HCT116 (cell line): ENCODE data around the gene FKBP2. TPM values are rescaled to one million over a fixed set of nuclear protein-coding genes. Genes with fewer than 3 reads are reported as not detected.

Source experiments
- ATAC-seq: fragments of 200-7000 bp; cut with Tn5 transposase; 2 replicates; pipeline ENCODE4 v1.9.1; 2020; ENCODE audit warnings: mild to moderate bottlenecking, moderate library complexity
- BruUV-seq: library from RNA; stranded (reverse); fragments of 400-500 nt; replicated peaks from 2 replicates; lab custom pipeline; 2021; lab: Mats Ljungman, UMichigan
- CTCF ChIA-PET: fragments of 300-600 bp; sonication (Branson Sonifier 250); formaldehyde crosslinking; loops from one replicate; lab custom pipeline; 2021; ENCODE audit warnings: antibody characterized with exemption; lab: Charles Lee
- POLR2A ChIA-PET: fragments of 300-600, 350-600 bp; sonication (Branson Sonifier 250); formaldehyde crosslinking; loops from one replicate; lab custom pipeline; 2021; ENCODE audit warnings: antibody characterized with exemption; lab: Charles Lee
- RAD21 ChIA-PET, 2 experiments: fragments of 300-600 bp; sonication (Branson Sonifier 250); formaldehyde crosslinking; loops; one replicate each; lab custom pipeline; 2023; ENCODE audit warnings: low total read pairs in 2 of 2; ENCODE audit not compliant: uncharacterized antibody in 2 of 2, unreplicated experiment in 2 of 2, low non-redundant PET in 1 of 2; lab: Charles Lee
- DNase-seq: peaks from one replicate; pipeline ENCODE4 v3.0.0-alpha.2; 2010; ENCODE audit warnings: low read depth, low spot score
- H2AFZ ChIP-seq: fragments of 200-600 bp; shearing (Covaris generic), sonication (generic); 2 replicates; pipeline ENCODE4 v1.6.1; 2017; ENCODE audit warnings: low read depth, mixed run types, mixed read lengths, antibody characterized with exemption, low read length; ENCODE audit not compliant: poor library complexity, severe bottlenecking
- H3K27ac ChIP-seq: 2 replicates; pipeline ENCODE4 v1.5.1; 2012; ENCODE audit warnings: low read depth, low read length
- H3K27me3 ChIP-seq: fragments of 200-600 bp; sonication (generic); 2 replicates; pipeline ENCODE4 v1.6.1; 2016; ENCODE audit warnings: mixed run types, low read length, mixed read lengths; ENCODE audit not compliant: insufficient read depth
- H3K36me3 ChIP-seq, 2 experiments: fragments of 200-500 bp in 1 of 2; fragments of 200-600 bp in 1 of 2; sonication (Bioruptor generic) in 1 of 2; sonication (generic) in 1 of 2; 2 replicates each; pipeline versions ENCODE4 v1.5.1 to v1.6.1; 2014 to 2016; ENCODE audit warnings: low read length in 2 of 2, inconsistent platforms in 1 of 2, mixed read lengths in 1 of 2, mixed run types in 1 of 2; ENCODE audit not compliant: insufficient read depth in 2 of 2, control insufficient read depth in 1 of 2
- H3K4me1 ChIP-seq, 2 experiments: fragments of 200-600 bp in 1 of 2; sonication (generic) in 1 of 2; 2 replicates each; pipeline versions ENCODE4 v1.5.1 to v1.6.1; 2012 to 2017; ENCODE audit warnings: low read length in 2 of 2, inconsistent platforms in 1 of 2, mild to moderate bottlenecking in 1 of 2, mixed read lengths in 1 of 2, mixed run types in 1 of 2, moderate library complexity in 1 of 2; ENCODE audit not compliant: insufficient read depth in 2 of 2, control insufficient read depth in 1 of 2
- H3K4me2 ChIP-seq: fragments of 200-600 bp; sonication (generic); 2 replicates; pipeline ENCODE4 v1.6.1; 2017; ENCODE audit warnings: mixed run types, low read length, mixed read lengths
- H3K4me3 ChIP-seq, 2 experiments: fragments of 200-600 bp in 1 of 2; sonication (generic) in 1 of 2; replicated peaks in 1 of 2; 2 replicates each; pipeline ENCODE4 v1.5.1; 2011 to 2016; ENCODE audit warnings: low read length in 2 of 2, control low read depth in 1 of 2, low read depth in 1 of 2, mild to moderate bottlenecking in 1 of 2, mixed read lengths in 1 of 2, mixed run types in 1 of 2
- H3K79me2 ChIP-seq: fragments of 200-600 bp; sonication (generic); 2 replicates; pipeline ENCODE4 v1.6.1; 2017; ENCODE audit warnings: mild to moderate bottlenecking, mixed run types, low read length, moderate library complexity, mixed read lengths; ENCODE audit not compliant: insufficient read depth
- H3K9ac ChIP-seq: fragments of 200-600 bp; sonication (generic); 2 replicates; pipeline ENCODE4 v1.6.1; 2016; ENCODE audit warnings: low read length, mixed read lengths
- H3K9me2 ChIP-seq: fragments of 200-600 bp; sonication (generic), shearing (Covaris generic); 2 replicates; pipeline ENCODE4 v1.6.1; 2017; ENCODE audit warnings: mixed run types, mild to moderate bottlenecking, moderate library complexity; ENCODE audit not compliant: insufficient read depth
- H3K9me3 ChIP-seq, 2 experiments: fragments of 200-500 bp in 1 of 2; fragments of 200-600 bp in 1 of 2; sonication (Bioruptor generic) in 1 of 2; sonication (generic) in 1 of 2; 2 replicates each; pipeline ENCODE4 v1.6.1; 2014 to 2017; ENCODE audit warnings: low read length in 2 of 2, mixed read lengths in 2 of 2, inconsistent platforms in 1 of 2, low read depth in 1 of 2, mild to moderate bottlenecking in 1 of 2, mixed run types in 1 of 2, moderate library complexity in 1 of 2; ENCODE audit not compliant: control insufficient read depth in 1 of 2, insufficient read depth in 1 of 2
- H4K20me1 ChIP-seq: fragments of 200-600 bp; sonication (generic), shearing (Covaris generic); 2 replicates; pipeline ENCODE4 v1.6.1; 2017; ENCODE audit warnings: mixed run types, mild to moderate bottlenecking, moderate library complexity; ENCODE audit not compliant: insufficient read depth
- CEBPB ChIP-seq: IDR thresholded peaks from 2 replicates; pipeline ENCODE4 v1.6.1; 2012; ENCODE audit warnings: low read depth
- EZH2 ChIP-seq: fragments of 200-600 bp; sonication (generic); IDR thresholded peaks from 2 replicates; pipeline ENCODE4 v1.6.1; 2017; ENCODE audit warnings: antibody characterized with exemption, mixed run types
- FOSL1 ChIP-seq: IDR thresholded peaks from 2 replicates; pipeline ENCODE4 v1.6.1; 2012; ENCODE audit warnings: low read depth
- POLR2AphosphoS5 ChIP-seq: IDR thresholded peaks from 2 replicates; pipeline ENCODE4 v1.6.1; 2011; ENCODE audit warnings: mild to moderate bottlenecking, low read depth, low read length, moderate library complexity
- SP1 ChIP-seq: IDR thresholded peaks from 2 replicates; pipeline ENCODE4 v1.6.1; 2012; ENCODE audit warnings: low read depth
- SRF ChIP-seq: IDR thresholded peaks from 2 replicates; pipeline ENCODE4 v1.6.1; 2012; ENCODE audit warnings: low read depth
- ZNF274 ChIP-seq: fragments of 200-500 bp; sonication (Bioruptor generic); IDR thresholded peaks from 2 replicates; pipeline ENCODE4 v1.6.1; 2014; ENCODE audit warnings: mild to moderate bottlenecking, low read depth, low read length, inconsistent platforms
- intact Hi-C: fragments of 100-400 bp; cut with micrococcal nuclease; formaldehyde crosslinking; loops from 2 replicates; pipeline ENCODE4 v1.10.0; 2022
- total RNA-seq: library from RNA; stranded (reverse); gene quantifications from one replicate; pipeline ENCODE4 v1.2.1, GENCODE V29; 2021; ENCODE audit not compliant: unreplicated experiment
- TF ChIP-seq, protein P1 (sequence below): IDR thresholded peaks from 2 replicates; pipeline ENCODE4 v1.6.1; 2011; ENCODE audit warnings: mild to moderate bottlenecking, low read length, moderate library complexity; ENCODE audit not compliant: insufficient replicate concordance; ENCODE audit errors: extremely low read depth
- TF ChIP-seq, protein P2 (sequence below): IDR thresholded peaks from 2 replicates; pipeline ENCODE4 v1.6.1; 2012; ENCODE audit warnings: low read depth

The FKBP2 gene
- total RNA-seq, 1 experiment from 2014 or later, result 69.2 TPM

DNA sequence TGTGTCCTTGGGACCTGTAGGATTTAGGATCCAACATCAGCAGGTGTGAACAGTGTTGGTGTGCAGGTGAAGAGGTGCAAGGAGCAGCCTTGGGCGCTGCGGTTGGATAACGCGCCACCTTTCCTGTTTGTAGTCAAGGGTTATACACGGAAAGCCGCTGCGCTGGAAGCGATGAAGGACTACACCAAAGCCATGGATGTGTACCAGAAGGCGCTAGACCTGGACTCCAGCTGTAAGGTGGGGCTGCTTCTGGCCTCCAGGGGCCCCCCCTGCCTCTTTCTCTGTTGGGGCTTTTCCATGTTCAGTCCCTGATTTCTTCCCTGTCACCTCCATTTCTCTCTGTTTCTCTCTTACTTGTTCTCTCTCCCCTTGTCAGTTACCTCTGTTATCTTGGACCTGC lies 37.9 kb upstream of the FKBP2 start:
- RAD21 ChIA-PET, result no interaction called here
- Histone ChIP-seq H2AFZ (no peak overlapping the region), H3K4me1 (peaks cover 0 to 8% of the 10 kb centered on the region in 2 experiments; a peak in 1 of 4 replicates), H3K9me3 (no peaks in the 10 kb centered on the region), H3K4me2 (no peak overlapping the region), H3K79me2 (peaks cover 44% of the 10 kb centered on the region; the same call in 1 of the 2 replicates), H3K27ac (no peak overlapping the region)
- ATAC-seq, result no peak
- no TSS peak for BruUV-seq
- intact Hi-C loops, result no loop called here
- TF ChIP-seq POLR2AphosphoS5 (no peak), EZH2 (no peak), ZNF274 (no peak), SP1 (no peak), CEBPB (no peak), SRF (no peak), FOSL1 (no peak)
- TF ChIP-seq, protein P1, sequence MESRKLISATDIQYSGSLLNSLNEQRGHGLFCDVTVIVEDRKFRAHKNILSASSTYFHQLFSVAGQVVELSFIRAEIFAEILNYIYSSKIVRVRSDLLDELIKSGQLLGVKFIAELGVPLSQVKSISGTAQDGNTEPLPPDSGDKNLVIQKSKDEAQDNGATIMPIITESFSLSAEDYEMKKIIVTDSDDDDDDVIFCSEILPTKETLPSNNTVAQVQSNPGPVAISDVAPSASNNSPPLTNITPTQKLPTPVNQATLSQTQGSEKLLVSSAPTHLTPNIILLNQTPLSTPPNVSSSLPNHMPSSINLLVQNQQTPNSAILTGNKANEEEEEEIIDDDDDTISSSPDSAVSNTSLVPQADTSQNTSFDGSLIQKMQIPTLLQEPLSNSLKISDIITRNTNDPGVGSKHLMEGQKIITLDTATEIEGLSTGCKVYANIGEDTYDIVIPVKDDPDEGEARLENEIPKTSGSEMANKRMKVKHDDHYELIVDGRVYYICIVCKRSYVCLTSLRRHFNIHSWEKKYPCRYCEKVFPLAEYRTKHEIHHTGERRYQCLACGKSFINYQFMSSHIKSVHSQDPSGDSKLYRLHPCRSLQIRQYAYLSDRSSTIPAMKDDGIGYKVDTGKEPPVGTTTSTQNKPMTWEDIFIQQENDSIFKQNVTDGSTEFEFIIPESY, result no peak
- TF ChIP-seq, protein P2, sequence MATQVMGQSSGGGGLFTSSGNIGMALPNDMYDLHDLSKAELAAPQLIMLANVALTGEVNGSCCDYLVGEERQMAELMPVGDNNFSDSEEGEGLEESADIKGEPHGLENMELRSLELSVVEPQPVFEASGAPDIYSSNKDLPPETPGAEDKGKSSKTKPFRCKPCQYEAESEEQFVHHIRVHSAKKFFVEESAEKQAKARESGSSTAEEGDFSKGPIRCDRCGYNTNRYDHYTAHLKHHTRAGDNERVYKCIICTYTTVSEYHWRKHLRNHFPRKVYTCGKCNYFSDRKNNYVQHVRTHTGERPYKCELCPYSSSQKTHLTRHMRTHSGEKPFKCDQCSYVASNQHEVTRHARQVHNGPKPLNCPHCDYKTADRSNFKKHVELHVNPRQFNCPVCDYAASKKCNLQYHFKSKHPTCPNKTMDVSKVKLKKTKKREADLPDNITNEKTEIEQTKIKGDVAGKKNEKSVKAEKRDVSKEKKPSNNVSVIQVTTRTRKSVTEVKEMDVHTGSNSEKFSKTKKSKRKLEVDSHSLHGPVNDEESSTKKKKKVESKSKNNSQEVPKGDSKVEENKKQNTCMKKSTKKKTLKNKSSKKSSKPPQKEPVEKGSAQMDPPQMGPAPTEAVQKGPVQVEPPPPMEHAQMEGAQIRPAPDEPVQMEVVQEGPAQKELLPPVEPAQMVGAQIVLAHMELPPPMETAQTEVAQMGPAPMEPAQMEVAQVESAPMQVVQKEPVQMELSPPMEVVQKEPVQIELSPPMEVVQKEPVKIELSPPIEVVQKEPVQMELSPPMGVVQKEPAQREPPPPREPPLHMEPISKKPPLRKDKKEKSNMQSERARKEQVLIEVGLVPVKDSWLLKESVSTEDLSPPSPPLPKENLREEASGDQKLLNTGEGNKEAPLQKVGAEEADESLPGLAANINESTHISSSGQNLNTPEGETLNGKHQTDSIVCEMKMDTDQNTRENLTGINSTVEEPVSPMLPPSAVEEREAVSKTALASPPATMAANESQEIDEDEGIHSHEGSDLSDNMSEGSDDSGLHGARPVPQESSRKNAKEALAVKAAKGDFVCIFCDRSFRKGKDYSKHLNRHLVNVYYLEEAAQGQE, result no peak
- TF ChIP-seq, all 23 proteins: peak for 0
- no peak for DNase-seq
- Histone ChIP-seq H3K36me3 (peaks cover 53 to 63% of the 10 kb centered on the region in 2 experiments), H3K27me3 (no peaks in the 10 kb centered on the region), H3K9me2 (no peaks in the 10 kb centered on the region), H4K20me1 (no peaks in the 10 kb centered on the region), H3K9ac (no peak overlapping the region), H3K4me3 (no peak overlapping the region)
- CTCF ChIA-PET, result interaction anchor here (4.6 kb wide), 1 partner anchor 100 kb away, joined by 80 read pairs; the partner anchor contains the start of genes CATSPERZ and ESRRA
- POLR2A ChIA-PET, result no interaction called here
